ENCODE data around the gene SLC8B1.
"Not testable (repeated sequence)": the region's sequence is repeated elsewhere in the genome, so short reads cannot be mapped to it uniquely, and the experiment has no call there.

GRCh38 chr12:113354192-113354591, 19.3 kb upstream of the SLC8B1 start:
- TF ChIP-seq CTCF, EZH2, EZH2phosphoT487 (IDR thresholded peaks at IDR 0.05): not testable (repeated sequence)
